KOPT-K1 (cell line): ENCODE measurements around the gene LRCOL1.

Source experiments
- H3K27ac ChIP-seq: fragments of 200-600 bp; sonication (generic); 2 replicates; pipeline ENCODE4 v1.5.1; 2016; ENCODE audit warnings: antibody characterized with exemption, mild to moderate bottlenecking, low read depth, low read length; ENCODE audit not compliant: poor library complexity, severe bottlenecking
- H3K36me3 ChIP-seq: fragments of 200-600 bp; sonication (generic); 2 replicates; pipeline ENCODE4 v1.5.1; 2017; ENCODE audit warnings: antibody characterized with exemption, mild to moderate bottlenecking, low read length, moderate library complexity; ENCODE audit not compliant: insufficient read depth
- H3K9me3 ChIP-seq: fragments of 200-600 bp; sonication (generic); 2 replicates; pipeline ENCODE4 v1.5.1; 2017; ENCODE audit warnings: antibody characterized with exemption, low read length, mild to moderate bottlenecking; ENCODE audit not compliant: insufficient read depth, poor library complexity, severe bottlenecking

Gene LRCOL1

DNA sequence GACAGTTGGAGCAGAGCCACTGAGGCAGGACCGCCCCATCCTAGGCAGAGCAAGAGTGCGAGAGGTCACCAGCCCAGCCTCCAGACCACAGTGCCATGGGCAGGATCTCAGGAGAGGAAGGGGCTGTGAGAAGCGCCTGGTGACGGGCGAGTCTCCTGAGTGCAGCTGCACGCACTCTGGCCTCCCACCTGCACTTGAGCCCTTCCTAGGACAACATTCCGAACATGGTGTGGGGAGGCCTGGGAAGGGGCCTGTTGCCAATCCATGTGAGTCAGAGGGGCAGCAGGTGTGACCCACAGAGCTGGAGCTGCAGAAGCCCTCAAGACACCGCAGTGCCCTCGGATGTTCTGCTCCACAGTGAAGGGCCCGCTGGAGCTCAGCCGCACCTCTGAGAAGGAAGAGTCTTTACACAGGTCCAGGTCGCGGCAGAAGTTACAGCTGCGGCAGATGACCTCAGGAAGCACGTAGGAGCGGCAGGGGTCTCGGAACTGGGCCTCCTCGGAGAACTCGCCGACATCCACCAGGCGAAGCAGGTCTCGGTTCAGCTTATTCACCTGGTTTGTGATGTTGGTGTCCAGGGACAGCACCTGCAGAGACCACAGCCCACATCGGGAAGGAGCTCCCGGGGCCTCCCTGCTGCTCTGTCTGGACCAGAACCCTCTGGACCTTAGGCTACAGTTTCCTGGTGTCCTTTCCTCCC, 15.5 kb upstream of the LRCOL1 start:
- Histone ChIP-seq H3K9me3 (no peaks in the 10 kb centered on the region), H3K36me3 (peaks cover 86% of the 10 kb centered on the region), H3K27ac (no peak overlapping the region)

DNA sequence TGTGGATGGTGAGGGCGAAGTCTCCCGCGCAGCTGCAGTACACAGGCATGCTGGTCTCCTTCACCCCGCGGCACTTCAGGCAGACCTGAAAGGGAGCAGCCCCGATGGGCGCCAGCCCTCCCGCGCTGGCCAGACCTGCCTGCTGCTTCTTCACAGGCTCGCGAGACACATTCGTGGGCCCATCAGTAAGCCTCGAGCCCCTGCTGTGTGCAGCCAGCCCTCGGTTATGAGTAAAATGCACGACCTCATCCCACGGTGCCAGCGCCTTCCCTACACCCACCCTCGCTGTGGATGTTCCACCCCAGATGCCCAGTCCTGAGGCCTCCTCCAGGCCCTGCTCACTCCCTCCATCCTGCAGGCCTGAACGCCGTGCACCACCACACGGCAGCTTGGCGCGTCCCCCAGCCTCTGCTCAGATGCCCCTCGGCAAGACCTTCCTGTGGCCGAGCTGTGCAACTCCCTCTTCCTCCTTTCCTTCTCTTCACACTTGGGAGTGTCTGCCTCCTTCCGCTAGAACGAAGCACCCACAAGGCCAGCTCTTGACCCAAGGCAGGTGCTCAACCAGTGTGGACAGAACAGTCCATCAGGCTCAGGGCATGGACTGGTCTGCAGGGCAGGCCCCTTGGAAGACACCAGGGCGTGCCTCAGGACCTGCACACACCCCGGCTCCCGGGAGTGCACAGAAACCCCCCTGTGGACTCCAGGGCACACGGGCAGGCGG, 14.7 kb upstream of the LRCOL1 start:
- no peaks in the 10 kb centered on the region for H3K9me3 ChIP-seq
- no peak overlapping the region for H3K27ac ChIP-seq
- peaks cover 78% of the 10 kb centered on the region for H3K36me3 ChIP-seq

DNA sequence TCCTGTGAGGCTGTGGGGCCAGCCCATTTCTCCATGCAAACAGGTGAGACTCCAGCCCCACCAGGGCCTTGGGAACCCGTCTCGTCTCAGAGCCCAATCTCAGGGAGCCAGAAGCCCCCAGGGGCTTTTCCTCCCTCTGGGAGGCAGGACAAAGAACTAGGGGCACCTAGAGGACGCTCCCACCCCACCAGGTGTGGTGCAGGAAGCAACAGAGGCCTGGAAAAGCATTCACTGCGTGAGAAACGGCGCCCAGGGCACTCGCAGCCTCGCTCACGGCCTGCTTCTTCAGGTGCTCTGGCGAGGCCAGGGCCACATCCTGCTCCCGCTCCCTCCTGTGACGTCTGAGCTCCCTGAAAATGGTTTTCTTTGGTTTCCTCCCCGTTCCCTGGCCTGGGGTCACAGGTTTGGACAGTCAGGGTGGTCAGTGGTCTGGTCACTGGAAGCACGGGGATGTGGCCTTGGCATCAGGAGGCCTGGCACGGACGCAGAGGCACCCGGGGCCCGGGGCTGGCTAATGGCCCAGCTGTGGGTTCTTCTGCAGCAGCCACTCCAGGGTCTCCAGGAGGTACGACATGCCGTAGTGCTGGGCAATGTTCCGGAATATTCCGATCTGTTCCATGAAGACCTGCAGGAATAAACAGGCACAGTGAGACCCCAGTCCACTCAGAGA, 13.9 kb upstream of the LRCOL1 start:
- Histone ChIP-seq H3K9me3 (no peaks in the 10 kb centered on the region), H3K36me3 (peaks cover 71% of the 10 kb centered on the region), H3K27ac (no peak overlapping the region)

DNA sequence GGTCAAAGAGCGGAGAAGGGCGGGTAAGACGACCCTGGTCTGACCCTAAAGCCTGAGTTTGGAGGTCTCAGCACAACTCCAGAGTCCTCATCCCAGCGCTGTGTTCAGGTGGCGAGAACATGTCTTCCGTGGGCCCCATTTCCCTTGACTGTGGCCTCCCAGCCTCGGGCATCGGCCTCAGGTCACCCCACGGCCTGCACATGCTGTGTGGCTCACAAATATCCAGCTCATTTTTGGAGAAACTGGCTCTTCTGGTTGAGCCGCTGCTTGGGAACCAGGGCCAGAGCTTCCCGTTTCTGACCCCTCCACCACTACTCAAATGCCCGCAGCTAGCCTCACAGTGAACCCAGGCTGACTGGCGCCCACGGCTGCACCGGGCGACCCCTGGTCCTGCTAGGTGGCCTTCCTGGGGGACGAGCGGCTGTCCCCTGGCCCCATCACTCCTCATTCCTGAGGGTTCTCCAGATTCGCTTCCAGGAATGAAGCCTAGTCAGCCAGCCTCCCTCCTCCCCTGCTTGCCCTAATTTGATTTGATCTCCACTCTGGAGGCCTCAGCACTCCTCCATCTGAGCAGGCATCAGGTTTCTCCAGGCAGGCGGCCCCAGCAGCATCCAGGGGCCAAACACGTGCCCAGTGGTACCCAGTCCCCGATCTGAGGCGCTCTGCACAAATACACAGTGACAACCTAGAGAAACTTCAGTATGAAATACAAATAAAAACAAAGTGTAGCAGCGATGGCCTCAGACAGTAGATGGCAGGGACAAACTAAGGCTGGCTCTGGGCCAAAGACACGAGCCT, 12.9 kb upstream of the LRCOL1 start:
- peaks cover 60% of the 10 kb centered on the region for H3K36me3 ChIP-seq
- no peaks in the 10 kb centered on the region for H3K9me3 ChIP-seq
- H3K27ac ChIP-seq, result no peak overlapping the region

DNA sequence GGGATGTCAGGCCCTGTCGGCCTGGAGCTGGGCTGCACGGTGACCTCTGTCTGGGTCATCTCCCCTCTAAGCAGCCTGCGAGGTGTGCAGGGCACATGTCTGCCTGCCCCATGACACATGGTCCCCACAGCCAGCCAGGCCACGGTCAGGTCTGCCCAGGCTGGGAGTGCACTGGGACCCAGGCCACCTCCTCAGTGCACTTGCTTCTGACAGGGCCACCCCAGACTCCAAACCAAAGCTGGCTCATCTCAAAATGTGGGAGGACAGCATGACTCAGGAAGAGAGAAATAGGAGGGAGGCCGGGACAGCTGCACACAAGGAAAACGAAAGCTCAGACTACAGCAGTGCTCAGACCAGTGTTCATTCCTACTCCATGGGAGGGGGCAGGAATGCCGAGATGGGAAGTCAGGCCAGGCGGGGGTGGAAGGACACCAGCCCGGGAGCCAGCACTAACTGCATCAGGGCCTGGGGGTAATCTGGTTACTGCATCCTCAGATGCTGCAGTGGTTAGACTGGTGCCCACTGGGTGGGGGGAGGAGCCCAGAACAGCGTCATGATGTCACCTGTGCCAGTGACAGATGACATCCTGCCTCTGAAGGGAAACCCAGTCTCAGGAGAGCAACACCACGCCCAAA, 12.2 kb upstream of the LRCOL1 start:
- peaks cover 54% of the 10 kb centered on the region for H3K36me3 ChIP-seq
- peaks cover 3% of the 10 kb centered on the region for H3K9me3 ChIP-seq
- no peak overlapping the region for H3K27ac ChIP-seq

DNA sequence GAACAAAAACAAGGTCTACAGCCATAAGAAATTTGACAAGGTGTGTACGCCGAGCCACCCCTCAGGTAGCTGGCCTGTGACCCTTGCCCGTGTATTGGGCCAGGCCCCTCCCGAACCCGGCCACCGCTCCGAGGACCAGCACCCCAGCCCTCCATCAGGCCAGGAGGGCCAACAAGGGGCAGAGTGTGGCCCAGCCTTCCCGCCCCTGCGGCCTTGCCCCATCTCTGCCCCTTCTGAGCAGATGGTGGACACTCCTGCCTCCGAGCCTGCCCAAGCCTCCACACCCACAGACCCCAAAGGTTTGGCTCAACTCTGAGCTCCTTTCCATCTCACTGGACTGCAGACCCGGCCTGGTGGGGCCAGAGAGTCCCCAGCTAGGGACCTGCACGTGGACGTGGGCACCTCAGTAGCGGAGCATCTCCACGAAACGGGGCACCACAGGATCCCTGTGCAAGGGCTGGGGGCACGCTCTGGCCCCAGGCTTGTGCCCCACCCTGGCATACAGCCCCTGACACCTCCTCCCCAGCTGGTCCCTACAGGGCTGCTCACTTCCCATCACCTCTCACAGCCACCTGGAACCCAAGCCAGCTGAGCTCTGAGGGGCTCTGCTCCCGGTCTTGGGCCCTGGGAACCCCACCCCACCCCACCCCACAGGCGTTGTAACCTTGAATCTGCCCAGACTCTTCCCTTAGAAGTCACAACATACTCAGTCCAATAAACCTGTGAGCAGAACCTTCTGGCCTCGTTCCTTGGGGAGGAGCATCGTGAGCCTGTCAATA, 11.5 kb upstream of the LRCOL1 start:
- H3K27ac ChIP-seq, result no peak overlapping the region
- peaks cover 47% of the 10 kb centered on the region for H3K36me3 ChIP-seq
- peaks cover 10% of the 10 kb centered on the region for H3K9me3 ChIP-seq

DNA sequence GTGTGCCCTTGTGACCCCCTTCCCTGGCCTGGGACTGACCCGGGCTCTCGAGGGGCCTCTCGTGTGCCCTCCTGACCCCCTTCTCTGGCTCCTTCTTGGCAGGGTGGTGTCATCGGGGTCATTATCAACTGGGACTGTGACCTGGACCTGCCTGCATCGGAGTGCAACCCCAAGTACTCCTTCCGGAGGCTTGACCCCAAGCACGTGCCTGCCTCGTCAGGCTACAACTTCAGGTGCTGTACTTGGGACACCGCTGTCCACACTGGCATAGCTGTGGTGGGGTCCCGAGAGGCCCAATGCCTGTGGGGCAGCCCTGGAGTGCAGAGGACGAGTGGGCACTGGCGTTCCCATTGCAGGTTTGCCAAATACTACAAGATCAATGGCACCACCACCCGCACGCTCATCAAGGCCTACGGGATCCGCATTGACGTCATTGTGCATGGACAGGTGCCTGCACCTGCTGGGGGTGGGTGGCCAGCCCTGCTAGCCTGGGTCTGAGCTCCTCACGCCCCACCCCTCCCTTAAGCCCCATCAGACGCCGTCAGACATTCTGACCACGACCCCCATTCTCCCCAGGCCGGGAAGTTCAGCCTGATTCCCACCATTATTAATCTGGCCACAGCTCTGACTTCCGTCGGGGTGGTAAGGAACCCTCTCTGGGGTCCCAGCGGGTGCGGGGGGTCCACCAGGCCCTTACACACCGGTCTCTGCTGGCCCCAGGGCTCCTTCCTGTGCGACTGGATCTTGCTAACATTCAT, 10.7 kb upstream of the LRCOL1 start:
- peaks cover 18% of the 10 kb centered on the region for H3K9me3 ChIP-seq
- H3K36me3 ChIP-seq, result peaks cover 39% of the 10 kb centered on the region
- no peak overlapping the region for H3K27ac ChIP-seq

DNA sequence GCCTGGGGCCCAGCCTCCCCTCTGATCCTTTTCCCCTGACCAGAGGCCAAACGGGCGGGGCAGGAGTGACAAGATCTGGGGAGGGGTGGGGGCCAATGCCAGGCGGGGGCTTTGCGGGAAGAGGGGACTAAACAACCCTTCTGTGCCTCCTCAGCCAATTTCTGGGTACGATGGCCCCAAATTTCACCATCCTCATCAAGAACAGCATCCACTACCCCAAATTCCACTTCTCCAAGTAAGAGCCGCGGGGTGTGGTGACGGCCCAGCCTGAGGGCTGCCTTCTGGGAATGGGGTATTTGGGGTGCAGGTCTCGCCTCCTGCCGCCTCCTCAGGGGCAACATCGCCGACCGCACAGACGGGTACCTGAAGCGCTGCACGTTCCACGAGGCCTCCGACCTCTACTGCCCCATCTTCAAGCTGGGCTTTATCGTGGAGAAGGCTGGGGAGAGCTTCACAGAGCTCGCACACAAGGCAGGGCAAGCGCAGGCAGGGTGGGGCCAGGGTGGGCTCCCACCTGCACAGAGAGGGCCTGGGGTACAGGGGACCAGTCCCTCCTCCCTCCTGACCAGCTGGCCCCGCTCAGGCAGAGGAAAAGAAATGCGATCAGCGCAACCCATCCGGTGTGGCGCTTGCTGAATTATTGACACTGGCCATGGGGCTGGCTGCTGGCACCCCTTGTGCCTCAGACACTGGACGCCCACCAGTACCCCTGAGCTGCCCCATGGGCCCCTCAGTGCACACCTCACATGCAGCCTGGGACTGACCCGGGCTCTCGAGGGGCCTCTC, 9.9 kb upstream of the LRCOL1 start:
- Histone ChIP-seq H3K27ac (no peak overlapping the region), H3K36me3 (peaks cover 31% of the 10 kb centered on the region), H3K9me3 (peaks cover 23% of the 10 kb centered on the region)

DNA sequence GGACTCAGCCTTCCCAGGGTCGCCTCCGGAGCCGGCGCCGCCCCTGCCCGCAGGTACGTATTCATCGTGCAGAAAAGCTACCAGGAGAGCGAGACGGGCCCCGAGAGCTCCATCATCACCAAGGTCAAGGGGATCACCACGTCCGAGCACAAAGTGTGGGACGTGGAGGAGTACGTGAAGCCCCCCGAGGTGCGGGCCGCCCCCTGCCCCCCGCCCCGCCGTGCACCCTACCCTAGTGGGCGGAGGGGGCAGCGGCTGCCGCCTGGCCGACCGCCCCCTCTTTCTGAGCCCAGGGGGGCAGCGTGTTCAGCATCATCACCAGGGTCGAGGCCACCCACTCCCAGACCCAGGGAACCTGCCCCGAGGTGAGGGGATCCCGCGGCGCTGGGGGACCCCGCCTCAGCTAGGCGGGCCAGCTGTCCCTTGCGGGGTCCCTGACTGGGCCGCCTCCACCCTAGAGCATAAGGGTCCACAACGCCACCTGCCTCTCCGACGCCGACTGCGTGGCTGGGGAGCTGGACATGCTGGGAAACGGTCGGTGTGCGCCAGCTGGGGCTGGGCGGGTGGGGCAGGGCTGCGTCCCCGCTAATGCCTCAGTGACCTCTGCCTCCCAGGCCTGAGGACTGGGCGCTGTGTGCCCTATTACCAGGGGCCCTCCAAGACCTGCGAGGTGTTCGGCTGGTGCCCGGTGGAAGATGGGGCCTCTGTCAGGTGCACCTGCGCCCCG, 9.2 kb upstream of the LRCOL1 start:
- Histone ChIP-seq H3K9me3 (peaks cover 23% of the 10 kb centered on the region), H3K36me3 (peaks cover 24% of the 10 kb centered on the region), H3K27ac (no peak overlapping the region)

DNA sequence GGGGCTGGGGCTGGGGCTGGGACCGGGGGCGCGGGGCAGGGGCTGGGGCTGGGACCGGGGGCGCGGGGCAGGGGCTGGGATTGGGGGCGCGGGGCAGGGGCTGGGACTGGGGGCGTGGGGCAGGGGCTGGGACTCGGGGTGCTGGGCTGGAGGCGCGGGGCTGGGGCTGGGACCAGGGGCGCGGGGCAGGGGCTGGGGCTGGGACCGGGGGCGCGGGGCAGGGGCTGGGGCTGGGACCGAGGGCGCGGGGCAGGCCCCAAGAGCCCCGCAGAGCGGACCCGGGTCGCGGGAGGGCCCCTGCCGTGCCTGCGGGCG, 8.6 kb upstream of the LRCOL1 start:
- Histone ChIP-seq H3K27ac (no peak overlapping the region), H3K36me3 (peaks cover 19% of the 10 kb centered on the region), H3K9me3 (peaks cover 23% of the 10 kb centered on the region)

DNA sequence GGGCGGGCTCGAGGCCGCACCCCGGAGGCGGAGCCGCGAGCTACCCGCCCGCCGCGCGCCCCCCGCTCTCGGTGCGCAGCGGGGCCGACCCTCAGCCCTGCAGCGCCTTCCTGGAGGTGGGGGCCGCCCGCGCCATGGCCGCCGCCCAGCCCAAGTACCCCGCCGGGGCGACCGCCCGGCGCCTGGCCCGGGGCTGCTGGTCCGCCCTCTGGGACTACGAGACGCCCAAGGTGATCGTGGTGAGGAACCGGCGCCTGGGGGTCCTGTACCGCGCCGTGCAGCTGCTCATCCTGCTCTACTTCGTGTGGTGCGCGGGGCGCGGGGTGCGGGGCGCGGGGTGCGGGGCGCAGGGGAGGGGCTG, 8.3 kb upstream of the LRCOL1 start, which contains the start of gene P2RX2:
Gene P2RX2, plus strand, starts transcription at position 94 of the 361 bp plus-strand sequence. Its CDS starts 41 bp downstream, at position 135.
- H3K9me3 ChIP-seq, result peaks cover 23% of the 10 kb centered on the region
- H3K27ac ChIP-seq, result no peak within 1 kb of the TSS
- peaks cover 15% of the 10 kb centered on the region for H3K36me3 ChIP-seq

DNA sequence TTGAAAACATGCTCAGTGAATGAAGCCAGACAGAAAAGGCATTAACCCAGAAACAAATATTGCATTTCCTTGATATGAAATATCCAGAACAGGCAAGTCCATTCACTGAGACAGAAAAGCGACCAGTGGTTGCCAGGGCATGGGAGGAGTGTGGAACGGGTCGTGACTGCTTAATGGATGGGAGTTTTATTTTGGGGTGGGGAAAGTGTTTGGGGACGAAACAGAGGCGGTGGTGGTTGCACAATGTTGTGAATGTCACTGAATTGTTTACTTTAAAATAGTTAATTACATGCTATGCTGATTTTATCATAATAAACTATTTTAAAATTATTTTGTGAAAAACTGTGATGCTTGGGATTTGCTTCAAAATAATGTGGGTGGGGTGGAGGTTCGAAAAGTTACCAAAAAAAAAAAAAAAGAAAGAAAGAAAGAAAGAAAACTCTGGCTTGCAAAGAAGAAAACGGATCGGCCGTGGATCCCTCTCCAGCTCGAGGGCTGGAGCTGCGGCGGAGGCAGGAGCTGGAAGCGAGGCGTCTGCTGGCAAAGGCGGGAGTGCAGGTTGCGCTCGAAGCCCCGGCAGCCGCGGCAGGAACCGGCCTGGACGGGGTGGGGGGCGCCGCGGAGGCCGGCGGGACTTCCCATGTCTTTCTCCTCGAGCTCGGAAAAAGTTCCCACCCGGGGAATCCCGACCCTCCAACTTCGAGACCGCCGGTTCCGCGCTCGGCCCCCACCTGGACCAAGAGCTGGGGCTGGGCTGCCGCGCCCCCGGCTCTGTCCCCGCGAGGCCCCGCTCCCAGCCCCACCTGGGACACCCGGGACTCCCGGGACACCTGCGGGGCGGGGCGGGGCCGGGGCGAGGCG, 7.7 kb upstream of the LRCOL1 start:
- peaks cover 9% of the 10 kb centered on the region; the same call in 1 of the 2 replicates for H3K36me3 ChIP-seq
- no peak overlapping the region for H3K27ac ChIP-seq
- H3K9me3 ChIP-seq, result peaks cover 23% of the 10 kb centered on the region
